ENCODE data around the gene KRTAP9-7.

Gene KRTAP9-7

DNA sequence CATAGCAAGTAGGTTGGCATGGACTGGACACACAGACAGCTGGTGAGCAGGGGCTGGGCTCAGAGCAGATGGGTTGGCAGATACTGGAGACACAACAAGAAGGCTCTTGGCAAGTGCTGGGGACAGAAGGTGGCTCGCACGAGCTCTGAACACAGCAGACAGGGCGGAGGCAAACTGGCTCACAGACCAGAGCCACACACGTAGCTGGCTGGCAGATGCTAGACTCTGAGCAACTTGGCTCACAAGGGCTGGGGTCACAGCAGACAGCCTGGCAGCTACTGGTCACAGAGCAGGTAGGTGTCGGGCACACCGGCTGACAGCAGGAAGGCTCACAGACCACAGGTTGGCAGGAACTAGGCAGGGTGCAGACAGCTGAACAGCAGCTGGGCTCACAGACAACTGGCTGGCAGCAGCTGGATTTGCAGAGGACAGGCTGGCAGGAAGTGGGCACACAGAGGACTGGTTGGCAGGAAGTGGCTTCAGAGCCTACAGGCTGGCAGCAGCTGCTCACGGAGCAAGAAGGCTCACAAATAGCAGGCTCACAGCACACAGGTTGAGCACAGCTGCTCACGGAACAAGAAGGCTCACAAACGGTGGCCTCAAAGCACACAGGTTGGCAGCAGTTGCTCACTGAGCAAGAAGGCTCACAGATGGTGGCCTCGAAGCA is 32.9 kb downstream of the KRTAP9-7 start:
- no peak for DNase-seq (ENCODE audit: low spot score)
- TF ChIP-seq, protein P1, sequence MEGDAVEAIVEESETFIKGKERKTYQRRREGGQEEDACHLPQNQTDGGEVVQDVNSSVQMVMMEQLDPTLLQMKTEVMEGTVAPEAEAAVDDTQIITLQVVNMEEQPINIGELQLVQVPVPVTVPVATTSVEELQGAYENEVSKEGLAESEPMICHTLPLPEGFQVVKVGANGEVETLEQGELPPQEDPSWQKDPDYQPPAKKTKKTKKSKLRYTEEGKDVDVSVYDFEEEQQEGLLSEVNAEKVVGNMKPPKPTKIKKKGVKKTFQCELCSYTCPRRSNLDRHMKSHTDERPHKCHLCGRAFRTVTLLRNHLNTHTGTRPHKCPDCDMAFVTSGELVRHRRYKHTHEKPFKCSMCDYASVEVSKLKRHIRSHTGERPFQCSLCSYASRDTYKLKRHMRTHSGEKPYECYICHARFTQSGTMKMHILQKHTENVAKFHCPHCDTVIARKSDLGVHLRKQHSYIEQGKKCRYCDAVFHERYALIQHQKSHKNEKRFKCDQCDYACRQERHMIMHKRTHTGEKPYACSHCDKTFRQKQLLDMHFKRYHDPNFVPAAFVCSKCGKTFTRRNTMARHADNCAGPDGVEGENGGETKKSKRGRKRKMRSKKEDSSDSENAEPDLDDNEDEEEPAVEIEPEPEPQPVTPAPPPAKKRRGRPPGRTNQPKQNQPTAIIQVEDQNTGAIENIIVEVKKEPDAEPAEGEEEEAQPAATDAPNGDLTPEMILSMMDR (IDR thresholded peaks at IDR 0.05; ENCODE audit: poor library complexity, severe bottlenecking), result no peak
- ATAC-seq (ENCODE audit: low read depth), result no peak
- H3K27me3 ChIP-seq (ENCODE audit: insufficient read depth, poor library complexity, severe bottlenecking), result no peaks in the 10 kb centered on the region
- no peaks in the 10 kb centered on the region for H3K9me3 ChIP-seq (ENCODE audit: severe bottlenecking)
- H3K27ac ChIP-seq (ENCODE audit: poor library complexity, severe bottlenecking), result no peak overlapping the region
- no peaks in the 10 kb centered on the region for H3K36me3 ChIP-seq (ENCODE audit: low read depth)
- no peak overlapping the region for H3K4me3 ChIP-seq (ENCODE audit: severe bottlenecking)
- no peaks in the 10 kb centered on the region for H3K4me1 ChIP-seq (ENCODE audit: insufficient read depth, poor library complexity, severe bottlenecking)

DNA sequence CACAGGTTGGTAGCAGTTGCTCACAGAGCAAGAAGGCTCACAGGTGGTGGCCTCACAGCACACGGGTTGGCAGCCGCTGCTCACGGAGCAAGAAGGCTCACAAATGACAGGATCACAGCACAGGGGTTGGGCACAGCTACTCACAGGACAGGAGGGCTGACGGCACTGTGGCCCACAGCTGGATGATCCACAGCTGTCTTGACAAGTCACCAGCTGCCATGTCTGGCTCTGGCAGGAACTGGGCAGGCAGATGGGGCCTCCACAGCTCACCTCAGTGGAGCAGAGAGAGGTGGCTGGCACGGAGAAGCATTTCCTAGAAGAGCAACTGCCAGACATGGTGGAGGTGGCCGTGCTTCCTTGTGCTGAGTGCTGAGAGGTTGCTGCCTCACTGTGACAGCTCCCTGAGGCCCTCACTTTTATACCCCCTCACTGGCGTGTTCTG is 33.4 kb downstream of the KRTAP9-7 start, which contains the start of gene KRTAP16-1:
Gene KRTAP16-1 (minus strand): TSS at position 392 of the 442 bp plus-strand sequence. CDS start 56 bp downstream, at position 336.
- Histone ChIP-seq H3K4me3 (ENCODE audit: severe bottlenecking) (no peak within 1 kb of the TSS), H3K27me3 (ENCODE audit: insufficient read depth, poor library complexity, severe bottlenecking) (no peaks in the 10 kb centered on the region), H3K4me1 (ENCODE audit: insufficient read depth, poor library complexity, severe bottlenecking) (no peaks in the 10 kb centered on the region), H3K9me3 (ENCODE audit: severe bottlenecking) (no peaks in the 10 kb centered on the region), H3K36me3 (ENCODE audit: low read depth) (no peaks in the 10 kb centered on the region), H3K27ac (ENCODE audit: poor library complexity, severe bottlenecking) (no peak within 1 kb of the TSS)
- ATAC-seq (ENCODE audit: low read depth) (no peak), DNase-seq (ENCODE audit: low spot score) (no peak)
- TF ChIP-seq, protein P1 (IDR thresholded peaks at IDR 0.05; ENCODE audit: poor library complexity, severe bottlenecking), result no peak

DNA sequence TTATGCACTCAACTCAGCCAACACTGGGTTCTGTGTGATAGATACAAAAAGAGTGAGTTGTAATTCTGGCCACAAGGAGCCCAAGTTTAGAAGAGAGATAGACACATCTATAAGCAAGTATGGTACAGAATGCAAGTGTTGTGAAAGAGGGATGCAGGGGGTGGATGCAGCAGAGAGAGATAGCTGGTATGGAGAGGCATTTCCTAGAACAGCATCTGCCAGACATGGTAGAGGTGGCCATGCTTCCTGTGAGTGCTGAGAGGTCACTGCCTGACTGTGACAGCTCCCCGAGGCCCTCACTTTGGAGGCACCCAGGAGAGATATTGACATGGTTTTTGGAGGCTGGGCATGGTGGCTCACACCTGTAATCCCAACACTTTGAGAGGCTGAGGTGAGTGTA is 35.6 kb downstream of the KRTAP9-7 start:
- Histone ChIP-seq H3K9me3 (ENCODE audit: severe bottlenecking) (no peaks in the 10 kb centered on the region), H3K27ac (ENCODE audit: poor library complexity, severe bottlenecking) (no peak overlapping the region), H3K27me3 (ENCODE audit: insufficient read depth, poor library complexity, severe bottlenecking) (no peaks in the 10 kb centered on the region), H3K4me3 (ENCODE audit: severe bottlenecking) (no peak overlapping the region), H3K4me1 (ENCODE audit: insufficient read depth, poor library complexity, severe bottlenecking) (no peaks in the 10 kb centered on the region), H3K36me3 (ENCODE audit: low read depth) (no peaks in the 10 kb centered on the region)
- DNase-seq (ENCODE audit: low spot score) (no peak), ATAC-seq (ENCODE audit: low read depth) (no peak)
- TF ChIP-seq, protein P1 (IDR thresholded peaks at IDR 0.05; ENCODE audit: poor library complexity, severe bottlenecking), result no peak

DNA sequence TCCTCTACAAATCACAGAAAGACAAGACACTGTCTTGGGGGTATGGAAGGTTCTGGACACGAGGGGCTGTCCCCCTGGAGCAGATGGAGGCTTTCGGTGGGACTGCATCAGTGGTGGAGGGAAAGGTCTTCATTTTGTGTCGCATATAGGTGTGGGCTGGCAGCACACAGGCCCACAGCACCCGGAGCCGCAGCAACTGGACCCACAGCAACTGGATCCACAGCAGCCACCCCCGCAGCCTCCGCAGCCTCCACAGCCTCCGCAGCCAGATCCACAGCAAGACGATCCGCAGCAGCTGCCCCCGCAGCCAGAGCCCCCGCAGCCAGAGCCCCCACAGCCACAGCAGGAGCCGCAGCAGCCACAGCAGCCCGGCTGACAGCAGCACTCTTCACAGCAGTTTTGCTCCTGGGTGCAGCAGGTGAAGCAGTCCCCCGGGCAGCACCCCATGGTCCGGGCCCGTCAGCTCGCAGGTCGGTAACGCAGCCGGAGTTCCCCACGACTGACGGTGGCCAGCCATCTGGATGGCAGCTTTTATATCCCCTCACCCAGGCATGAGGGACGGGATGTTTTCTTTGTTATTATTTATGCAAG is 39.8 kb downstream of the KRTAP9-7 start, which contains the start of gene KRTAP17-1:
Gene KRTAP17-1 (minus strand): TSS at position 507 of the 591 bp plus-strand sequence. CDS start 60 bp downstream, at position 447.
- Histone ChIP-seq H3K4me3 (ENCODE audit: severe bottlenecking) (no peak within 1 kb of the TSS), H3K36me3 (ENCODE audit: low read depth) (no peaks in the 10 kb centered on the region), H3K27ac (ENCODE audit: poor library complexity, severe bottlenecking) (no peak within 1 kb of the TSS), H3K4me1 (ENCODE audit: insufficient read depth, poor library complexity, severe bottlenecking) (peaks cover 4% of the 10 kb centered on the region), H3K27me3 (ENCODE audit: insufficient read depth, poor library complexity, severe bottlenecking) (no peaks in the 10 kb centered on the region), H3K9me3 (ENCODE audit: severe bottlenecking) (peaks cover 6% of the 10 kb centered on the region)
- no peak for ATAC-seq (ENCODE audit: low read depth)
- DNase-seq (ENCODE audit: low spot score), result no peak
- TF ChIP-seq, protein P1 (IDR thresholded peaks at IDR 0.05; ENCODE audit: poor library complexity, severe bottlenecking), result no peak

All from RWPE2 (cell line).